Heart right ventricle (tissue), 16 donors: Measurements from ENCODE around the gene ZNF654. TPM values are rescaled to one million over a fixed set of nuclear protein-coding genes. Genes with fewer than 3 reads are reported as not detected.
A peak's percentile ranks its signal among the peaks of the same experiment; 100 is the strongest.

Experiments
- ATAC-seq, 8 donors: fragments of 200-7000 bp; cut with Tn5 transposase; one replicate each; pipeline ENCODE4 v1.9.1; 2020; ENCODE audit warnings: mild to moderate bottlenecking in 8 of 8, moderate library complexity in 8 of 8, moderate number of reproducible peaks in 1 of 8
- DNase-seq, 2 donors: peaks; one replicate each; pipeline ENCODE4 v3.0.0-alpha.2; 2020
- H3K27ac ChIP-seq, 10 donors: fragments of 200-600 bp; sonication (generic) in 2 of 10; one replicate each; pipeline versions ENCODE4 v1.5.0 to v1.8.0; 2020 to 2022; ENCODE audit warnings: mild to moderate bottlenecking in 3 of 10
- H3K27me3 ChIP-seq, 7 donors: fragments of 200-600 bp; one replicate each; pipeline ENCODE4 v1.8.0; 2021 to 2022; ENCODE audit warnings: mild to moderate bottlenecking in 2 of 7
- H3K36me3 ChIP-seq, 9 donors: fragments of 200-600 bp; sonication (generic) in 1 of 9; one replicate each; pipeline versions ENCODE4 v1.5.0 to v1.8.0; 2020 to 2022; ENCODE audit warnings: mild to moderate bottlenecking in 2 of 9
- H3K4me1 ChIP-seq, 9 donors: fragments of 200-600 bp; sonication (generic) in 1 of 9; one replicate each; pipeline versions ENCODE4 v1.5.0 to v1.8.0; 2020 to 2022; ENCODE audit warnings: mild to moderate bottlenecking in 4 of 9
- H3K4me3 ChIP-seq, 10 donors: fragments of 200-600 bp; sonication (generic) in 2 of 10; one replicate each; pipeline versions ENCODE4 v1.5.0 to v1.8.0; 2020 to 2022; ENCODE audit warnings: mild to moderate bottlenecking in 7 of 10, moderate library complexity in 2 of 10
- H3K9me3 ChIP-seq, 11 donors: fragments of 200-600 bp in 10 of 11; sonication (generic) in 2 of 11; one replicate each; pipeline versions ENCODE4 v1.5.0 to v1.8.0; 2013 to 2022; ENCODE audit warnings: mild to moderate bottlenecking in 2 of 11, control low read depth in 1 of 11, moderate library complexity in 1 of 11
- CTCF ChIP-seq, 9 donors: fragments of 200-600 bp; sonication (generic) in 2 of 9; IDR thresholded peaks; one replicate each; pipeline versions ENCODE4 v1.5.0 to v1.8.0; 2021 to 2022; ENCODE audit warnings: antibody characterized with exemption in 9 of 9, mild to moderate bottlenecking in 5 of 9, moderate library complexity in 1 of 9
- WGBS, 2 donors: extraction: QIAGEN DNeasy Blood & Tissue Kit; methylation state at CpG; one replicate each; pipeline ENCODE4 v1.1.7; 2013; ENCODE audit warnings: inconsistent platforms in 1 of 2; 5-methylcytosine and 5-hydroxymethylcytosine counted together
- intact Hi-C, 10 donors: fragments of 100-400 bp; cut with DNase I; formaldehyde crosslinking; loops; one replicate each; pipeline versions ENCODE4 v1.11.1 to v1.14.2; 2022
- polyA plus RNA-seq, 2 donors: library from polyadenylated mRNA; stranded (reverse); fragments of 200-250 nt; gene quantifications; one replicate each; pipeline ENCODE4 v1.2.3, GENCODE V29; 2013
- total RNA-seq, 10 donors: library from RNA; stranded (reverse); fragmentation: NEBNext Ultra II Directional in 3 of 10; extraction: Animal tissue kit (Norgen Biotek cat#: 25700) in 3 of 10; gene quantifications; one replicate each; pipeline versions ENCODE4 v1.2.1 to v1.2.4, GENCODE V29; 2021 to 2023
- donor health status: Arrhythmogenic right ventricular cardiomyopathy.
- donor health status: ischemic (EF 13 %, LVEDD 7.1; RV severe dilation, severe dysfunction).
- donor health status: healthy with polysubstance abuse.
- donor health status: DM: no; HTN: yes; CAD: no.
- donor health status: DM: no; HTN: no; CAD: no.
- donor health status: ischemic (EF 25% LVEDD 6.9; RV normal size, moderate dysfunction).
- donor health status: ischemic (EF 25% LVEDD 5.7; RV mildly dilated, moderate dysfunction).
- donor health status: healthy.
- donor health status: DM: yes; HTN: yes; CAD: no.
- donor health status: Ischemic cardiomyopathy.
- donor health status: ischemic (EF 35%, LVEDD 5.7; RV mildly dilated, moderate dysfunction).
- donor health status: nonischemic (EF 11% LVEDD 7.7; RV severe dilation, severe dysfunction).
- donor health status: DM: yes; HTN: yes; CAD: no.
- donor health status: PGD.
- donor health status: ischemic (EF 29% LVEDD 5.4; RV normal size, mild dysfunction).
- donor health status: nonischemic (EF 23%, LVEDD 6.1; RV moderate dilation, normal function).

Gene ZNF654
- total and polyA plus RNA-seq, 12 donors: 2.5 to 13.9 (median 10.3) TPM

GRCh38 chr3:88041005-88041404 lies 18.1 kb upstream of the ZNF654 start:
- Histone ChIP-seq H3K27ac (no peak overlapping the region), H3K27me3 (no peaks in the 10 kb centered on the region), H3K4me1 (no peaks in the 10 kb centered on the region), H3K36me3 (no peaks in the 10 kb centered on the region), H3K4me3 (no peak overlapping the region), H3K9me3 (no peaks in the 10 kb centered on the region)
- 95% methylated on average over 3 of the region's 3 CpGs for WGBS, 2 donors
- ATAC-seq: no peak
- TF ChIP-seq CTCF (IDR thresholded peaks at IDR 0.05): no peak
- intact Hi-C loops: no loop called here
- DNase-seq: no peak

- no peak for TF ChIP-seq CTCF (IDR thresholded peaks at IDR 0.05)
- DNase-seq (no peak), ATAC-seq (no peak)
- no peaks in the 10 kb centered on the region for H3K4me1 ChIP-seq
- H3K27me3 ChIP-seq: no peaks in the 10 kb centered on the region
- WGBS, 2 donors: 43 to 45% methylated on average over 1 of the region's 1 CpG
- no peaks in the 10 kb centered on the region for H3K9me3 ChIP-seq
- no peaks in the 10 kb centered on the region for H3K36me3 ChIP-seq
- intact Hi-C loops: no loop called here
- H3K4me3 ChIP-seq: no peak overlapping the region
- no peak overlapping the region for H3K27ac ChIP-seq
Measured at GRCh38 chr3:88044411-88044810, 14.6 kb upstream of the ZNF654 start.

GRCh38 chr3:88046766-88047165 lies 12.3 kb upstream of the ZNF654 start:
- H3K4me3 ChIP-seq: no peak overlapping the region
- no peaks in the 10 kb centered on the region for H3K36me3 ChIP-seq
- DNase-seq (no peak), ATAC-seq (no peak)
- intact Hi-C loops: no loop called here
- WGBS, 2 donors: 83 to 85% methylated on average over 5 of the region's 5 CpGs
- no peaks in the 10 kb centered on the region for H3K4me1 ChIP-seq
- no peaks in the 10 kb centered on the region for H3K27me3 ChIP-seq
- H3K9me3 ChIP-seq: no peaks in the 10 kb centered on the region
- TF ChIP-seq CTCF (IDR thresholded peaks at IDR 0.05): no peak
- H3K27ac ChIP-seq: no peak overlapping the region

- Histone ChIP-seq H3K27ac (peak overlapping the region; percentile 91 to 98 (median 98)), H3K9me3 (no peaks in the 10 kb centered on the region), H3K36me3 (peaks cover 0 to 44% (median 12%) of the 10 kb centered on the region in 9 donors), H3K4me3 (peak overlapping the region; percentile 63 to 98 (median 92)), H3K4me1 (peaks cover 0 to 54% (median 41%) of the 10 kb centered on the region in 9 donors), H3K27me3 (no peaks in the 10 kb centered on the region)
- ATAC-seq (no peak), DNase-seq (peak in 1 of 2 donors; percentile 8)
- 12 to 13% methylated on average over 16 of the region's 16 CpGs for WGBS, 2 donors
- intact Hi-C loops: loop anchor here in 6 of 10 donors (2.0 to 10.0 kb wide), 5 partner anchors 55 to 95 kb away; partner anchors contain the start of gene C3orf38 (in 2 of the 6)
- peak in 4 of 9 donors; percentile 13 to 43 (median 31) for TF ChIP-seq CTCF (IDR thresholded peaks at IDR 0.05)
Measured at GRCh38 chr3:88057630-88058305, 1.3 kb upstream of the ZNF654 start.
